NCI-H2227 treated with DMSO at 0.1 percent for 48 hours (cell line): ENCODE results near the gene ACLY.
"Not testable (repeated sequence)": the region's sequence is repeated elsewhere in the genome, so short reads cannot be mapped to it uniquely, and the experiment has no call there.

ENCODE experiments used
- DNase-seq: peaks from one replicate; lab custom pipeline; 2025; lab: John Stamatoyannopoulos, UW

The ACLY gene

GRCh38 chr17:41829961-41830360 is 88.8 kb downstream of the ACLY start:
- DNase-seq = not testable (repeated sequence)

GRCh38 chr17:41825175-41825845 is 93.4 kb downstream of the ACLY start:
- no peak for DNase-seq

GRCh38 chr17:41824086-41824485 is 94.7 kb downstream of the ACLY start:
- no peak for DNase-seq

DNA sequence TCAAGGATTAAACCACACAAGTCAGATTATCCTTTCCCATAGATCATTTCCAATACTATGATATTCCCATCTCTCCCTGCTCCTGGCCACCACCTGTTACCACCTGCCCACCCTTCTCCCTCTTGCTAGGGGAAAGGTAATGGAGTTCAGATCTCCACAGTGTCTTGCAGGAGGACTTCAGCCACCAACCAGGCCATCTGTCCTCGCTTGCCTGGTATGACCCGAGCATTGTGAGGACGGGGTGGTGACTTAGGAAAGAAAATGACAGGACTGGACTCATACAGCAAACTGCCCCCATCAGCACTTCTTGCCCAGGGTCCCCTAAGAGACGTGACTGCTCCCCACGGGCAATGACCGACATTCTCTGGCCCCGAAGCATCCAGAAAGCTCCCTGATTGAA is 95.2 kb downstream of the ACLY start:
- no peak for DNase-seq

DNA sequence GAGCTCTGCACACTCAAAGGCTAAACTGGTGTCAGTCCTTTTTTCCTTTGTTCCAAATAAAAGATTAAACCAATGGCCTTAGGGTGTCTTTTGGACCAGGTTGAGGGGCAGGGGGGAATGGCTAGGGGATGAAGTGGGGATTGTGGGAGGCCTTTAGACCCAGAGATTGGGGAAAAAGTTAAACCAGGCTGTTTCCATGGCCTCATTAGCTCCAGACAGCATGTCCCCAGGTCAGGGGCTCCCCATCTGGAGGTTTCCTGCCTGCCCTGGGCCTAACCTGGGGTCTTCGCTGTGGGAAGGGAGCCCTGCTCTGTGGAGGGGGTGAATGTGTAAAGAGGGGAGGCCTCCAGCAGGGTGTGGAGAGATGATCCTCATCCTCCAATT is 95.6 kb downstream of the ACLY start:
- DNase-seq = no peak

DNA sequence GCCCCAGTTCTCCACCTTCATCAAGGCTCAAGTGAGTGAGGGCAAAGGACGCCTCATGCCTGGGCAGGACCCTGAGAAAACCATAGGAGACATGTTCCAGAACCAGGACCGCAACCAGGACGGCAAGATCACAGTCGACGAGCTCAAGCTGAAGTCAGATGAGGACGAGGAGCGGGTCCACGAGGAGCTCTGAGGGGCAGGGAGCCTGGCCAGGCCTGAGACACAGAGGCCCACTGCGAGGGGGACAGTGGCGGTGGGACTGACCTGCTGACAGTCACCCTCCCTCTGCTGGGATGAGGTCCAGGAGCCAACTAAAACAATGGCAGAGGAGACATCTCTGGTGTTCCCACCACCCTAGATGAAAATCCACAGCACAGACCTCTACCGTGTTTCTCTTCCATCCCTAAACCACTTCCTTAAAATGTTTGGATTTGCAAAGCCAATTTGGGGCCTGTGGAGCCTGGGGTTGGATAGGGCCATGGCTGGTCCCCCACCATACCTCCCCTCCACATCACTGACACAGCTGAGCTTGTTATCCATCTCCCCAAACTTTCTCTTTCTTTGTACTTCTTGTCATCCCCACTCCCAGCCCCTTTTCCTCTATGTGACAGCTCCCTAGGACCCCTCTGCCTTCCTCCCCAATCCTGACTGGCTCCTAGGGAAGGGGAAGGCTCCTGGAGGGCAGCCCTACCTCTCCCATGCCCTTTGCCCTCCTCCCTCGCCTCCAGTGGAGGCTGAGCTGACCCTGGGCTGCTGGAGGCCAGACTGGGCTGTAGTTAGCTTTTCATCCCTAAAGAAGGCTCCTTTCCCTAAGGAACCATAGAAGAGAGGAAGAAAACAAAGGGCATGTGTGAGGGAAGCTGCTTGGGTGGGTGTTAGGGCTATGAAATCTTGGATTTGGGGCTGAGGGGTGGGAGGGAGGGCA is 96.3 kb downstream of the ACLY start:
- no peak for DNase-seq

GRCh38 chr17:41821776-41822175 is 97.0 kb downstream of the ACLY start:
- no peak for DNase-seq

DNA sequence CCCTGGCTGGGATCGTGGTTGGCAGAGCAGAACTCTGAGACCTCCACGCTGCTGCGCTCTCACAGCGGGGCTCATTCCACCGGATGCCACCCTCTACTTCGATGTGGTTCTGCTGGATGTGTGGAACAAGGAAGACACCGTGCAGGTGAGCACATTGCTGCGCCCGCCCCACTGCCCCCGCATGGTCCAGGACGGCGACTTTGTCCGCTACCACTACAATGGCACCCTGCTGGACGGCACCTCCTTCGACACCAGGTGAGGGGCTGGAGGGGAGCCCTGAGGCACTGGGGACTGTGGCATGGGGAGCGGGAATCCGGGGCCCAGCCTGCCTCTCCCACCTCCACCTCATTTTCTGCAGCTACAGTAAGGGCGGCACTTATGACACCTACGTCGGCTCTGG is 100.7 kb downstream of the ACLY start:
- no peak for DNase-seq
